ENCODE data around the gene PBX4.

Gene PBX4

GRCh38 chr19:19554074-19555023 lies 64.1 kb downstream of the PBX4 start:
- H3K4me3 ChIP-seq (ENCODE audit: low read depth, low read length), result no peak overlapping the region
- DNase-seq (ENCODE audit: low read depth), result peak; percentile 70
- peak; percentile 83 for TF ChIP-seq CTCF (IDR thresholded peaks at IDR 0.05; ENCODE audit: low read depth, low read length)
- no peak for TF ChIP-seq MAX (IDR thresholded peaks at IDR 0.05; ENCODE audit: low read depth, low read length)
- no peak for TF ChIP-seq POLR2A (IDR thresholded peaks at IDR 0.05; ENCODE audit: extremely low read depth, insufficient read length)
- TF ChIP-seq MYC (IDR thresholded peaks at IDR 0.05; ENCODE audit: low read depth, low read length), result no peak

- no peak for DNase-seq (ENCODE audit: low read depth)
- no peak for TF ChIP-seq CTCF (IDR thresholded peaks at IDR 0.05; ENCODE audit: low read depth, low read length)
- TF ChIP-seq MAX (IDR thresholded peaks at IDR 0.05; ENCODE audit: low read depth, low read length), result no peak
- no peak for TF ChIP-seq MYC (IDR thresholded peaks at IDR 0.05; ENCODE audit: low read depth, low read length)
- no peak for TF ChIP-seq POLR2A (IDR thresholded peaks at IDR 0.05; ENCODE audit: extremely low read depth, insufficient read length)
- H3K4me3 ChIP-seq (ENCODE audit: low read depth, low read length), result no peak overlapping the region
Measured at GRCh38 chr19:19553670-19554069, 64.8 kb downstream of the PBX4 start.

GRCh38 chr19:19552798-19553197 lies 65.7 kb downstream of the PBX4 start:
- TF ChIP-seq CTCF (IDR thresholded peaks at IDR 0.05; ENCODE audit: low read depth, low read length) (peak; percentile 52), MAX (IDR thresholded peaks at IDR 0.05; ENCODE audit: low read depth, low read length) (no peak), MYC (IDR thresholded peaks at IDR 0.05; ENCODE audit: low read depth, low read length) (no peak)
- peak; percentile 59 for DNase-seq (ENCODE audit: low read depth)
- H3K4me3 ChIP-seq (ENCODE audit: low read depth, low read length), result no peak overlapping the region

- no peak overlapping the region for H3K4me3 ChIP-seq (ENCODE audit: low read depth, low read length)
- TF ChIP-seq POLR2A (IDR thresholded peaks at IDR 0.05; ENCODE audit: extremely low read depth, insufficient read length), result no peak
- no peak for TF ChIP-seq MAX (IDR thresholded peaks at IDR 0.05; ENCODE audit: low read depth, low read length)
- no peak for TF ChIP-seq MYC (IDR thresholded peaks at IDR 0.05; ENCODE audit: low read depth, low read length)
- no peak for TF ChIP-seq CTCF (IDR thresholded peaks at IDR 0.05; ENCODE audit: low read depth, low read length)
- DNase-seq (ENCODE audit: low read depth), result no peak
Measured at GRCh38 chr19:19551853-19552192, 66.7 kb downstream of the PBX4 start.

- H3K4me3 ChIP-seq (ENCODE audit: low read depth, low read length), result no peak overlapping the region
- TF ChIP-seq POLR2A (IDR thresholded peaks at IDR 0.05; ENCODE audit: extremely low read depth, insufficient read length) (no peak), CTCF (IDR thresholded peaks at IDR 0.05; ENCODE audit: low read depth, low read length) (no peak), MYC (IDR thresholded peaks at IDR 0.05; ENCODE audit: low read depth, low read length) (no peak), MAX (IDR thresholded peaks at IDR 0.05; ENCODE audit: low read depth, low read length) (no peak)
- no peak for DNase-seq (ENCODE audit: low read depth)
Measured at GRCh38 chr19:19550972-19551852, 67.3 kb downstream of the PBX4 start.

Data from NB4 (cell line).